ENCODE data around the gene UMAD1. TPM values are rescaled to one million over a fixed set of nuclear protein-coding genes. Genes with fewer than 3 reads are reported as not detected.

The UMAD1 gene
- 26.0 TPM for polyA plus RNA-seq

DNA sequence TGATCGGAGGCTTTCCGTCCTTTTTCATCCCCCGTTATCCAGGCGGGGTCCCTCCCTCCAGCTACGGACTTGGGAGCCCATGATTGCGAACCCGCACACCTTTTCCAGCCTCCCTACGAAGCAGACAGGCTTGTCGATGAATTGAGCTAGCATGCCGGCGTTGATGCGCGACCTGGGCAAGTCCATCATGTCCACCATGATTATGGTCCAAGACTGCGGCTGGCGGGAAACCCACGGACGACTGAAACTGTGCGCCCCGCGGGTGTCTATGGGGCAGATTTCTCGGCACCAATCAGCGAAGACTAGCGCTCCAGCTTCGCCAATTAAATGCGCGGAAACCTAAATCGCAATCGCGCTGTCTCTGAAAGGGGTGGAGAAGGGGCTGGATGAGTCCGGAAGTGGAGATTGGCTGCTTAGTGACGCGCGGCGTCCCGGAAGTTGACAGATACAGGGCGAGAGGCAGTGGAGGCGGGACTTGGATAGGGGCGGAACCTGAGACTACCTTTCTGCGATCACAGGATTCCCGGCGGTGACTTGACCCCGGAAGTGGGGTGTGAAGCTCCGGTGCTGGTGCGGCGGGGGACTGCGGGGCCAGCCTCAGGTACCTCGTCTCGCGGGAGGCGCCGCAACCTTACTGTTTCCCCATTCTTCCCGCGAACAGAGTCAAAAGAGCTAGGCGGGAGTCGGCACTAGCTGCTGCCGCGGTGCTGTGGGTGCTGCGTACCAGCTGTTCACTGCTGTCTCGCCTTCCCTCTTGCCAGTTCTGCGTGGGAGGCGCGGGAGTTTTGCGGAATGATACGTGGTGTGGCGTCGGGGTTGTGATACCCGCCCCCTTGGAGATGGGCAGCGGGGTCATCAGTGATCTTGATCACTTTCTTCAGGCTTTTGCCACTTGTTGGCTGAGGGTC, at the start of gene UMAD1:
TSS of gene UMAD1 (plus strand) at position 532 of the 908 bp plus-strand sequence. CDS start 32,620 bp downstream, outside the sequence.
- H3K4me3 Mint-ChIP-seq: peak within 1 kb of the TSS; percentile 86 to 98 (median 96)
- H3K36me3 Mint-ChIP-seq: peaks cover 10% of the 10 kb centered on the region
- H3K9me3 Mint-ChIP-seq: no peaks in the 10 kb centered on the region
- H3K27ac Mint-ChIP-seq: peak within 1 kb of the TSS; percentile 84 to 99 (median 99)
- H3K4me1 Mint-ChIP-seq: peaks cover 11 to 34% (median 19%) of the 10 kb centered on the region in 3 donors
- H3K27me3 Mint-ChIP-seq: no peaks in the 10 kb centered on the region

DNA sequence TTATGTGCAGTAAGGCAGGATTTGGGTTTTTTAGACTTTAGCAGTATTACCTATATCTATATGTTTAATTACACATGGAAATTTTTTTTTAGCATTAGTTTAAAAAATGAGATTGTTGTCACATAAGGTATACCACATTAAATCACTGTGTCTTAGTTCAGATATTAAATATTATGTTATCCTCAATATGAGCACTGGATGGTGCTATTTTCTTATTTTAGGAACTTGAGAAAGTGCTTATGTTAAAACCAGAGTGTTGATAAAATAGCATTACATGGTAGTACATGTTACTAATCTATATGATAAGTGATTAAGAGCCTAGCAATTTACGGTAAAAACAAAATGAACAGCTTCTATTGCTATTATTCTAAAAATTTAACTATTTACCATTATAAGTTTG, 45.1 kb upstream of the UMAD1 start:
- Mint-ChIP-seq H3K36me3 (peaks cover 5% of the 10 kb centered on the region), H3K4me1 (peaks cover 0 to 2% (median 0%) of the 10 kb centered on the region in 3 donors), H3K27ac (no peak overlapping the region)

DNA sequence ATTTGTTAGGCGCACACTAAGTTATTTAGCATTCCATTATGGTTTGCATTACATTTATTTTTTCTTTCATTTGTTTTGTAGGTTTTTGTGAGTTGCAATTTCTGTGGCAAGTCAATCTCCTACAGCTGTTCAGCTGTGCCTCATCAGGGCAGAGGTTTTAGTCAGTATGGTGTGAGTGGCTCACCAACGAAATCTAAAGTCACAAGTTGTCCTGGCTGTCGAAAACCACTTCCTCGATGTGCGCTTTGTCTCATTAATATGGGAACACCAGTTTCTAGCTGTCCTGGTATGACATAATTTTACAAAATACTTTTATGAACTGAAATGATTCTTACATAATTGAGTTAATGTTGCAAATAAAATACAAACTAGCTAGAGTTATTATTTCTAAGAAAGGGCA, 44.4 kb upstream of the UMAD1 start:
- H3K4me3 Mint-ChIP-seq: no peak overlapping the region
- H3K36me3 Mint-ChIP-seq: peaks cover 5% of the 10 kb centered on the region
- H3K27ac Mint-ChIP-seq: no peak overlapping the region
- H3K27me3 Mint-ChIP-seq: no peaks in the 10 kb centered on the region
- H3K9me3 Mint-ChIP-seq: no peaks in the 10 kb centered on the region
- H3K4me1 Mint-ChIP-seq: peaks cover 0 to 2% (median 0%) of the 10 kb centered on the region in 3 donors

More for the DNA sequence above, 45.1 kb upstream of the UMAD1 start:
- Mint-ChIP-seq H3K9me3 (no peaks in the 10 kb centered on the region), H3K4me3 (no peak overlapping the region), H3K27me3 (no peaks in the 10 kb centered on the region)

DNA sequence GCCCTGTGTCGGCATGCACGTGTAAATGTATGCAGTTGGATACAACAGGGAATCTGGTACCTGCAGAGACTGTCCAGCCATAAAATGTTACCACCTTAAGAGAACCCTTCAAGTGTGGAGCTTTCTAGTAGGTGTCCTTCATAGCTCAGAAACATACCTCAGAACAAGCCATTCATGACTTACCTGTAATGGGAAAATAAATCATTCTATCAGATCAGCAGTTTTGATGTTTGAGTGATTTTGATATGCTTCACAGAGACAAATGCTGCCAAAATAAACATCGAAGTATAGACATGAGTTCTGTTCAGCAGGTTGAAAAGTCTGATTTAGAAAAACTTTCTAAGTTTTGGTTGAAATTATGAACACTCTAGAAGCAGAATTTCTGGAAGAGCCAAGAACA, 33.5 kb upstream of the UMAD1 start:
- no peaks in the 10 kb centered on the region for H3K27me3 Mint-ChIP-seq
- H3K4me1 Mint-ChIP-seq: no peaks in the 10 kb centered on the region
- H3K9me3 Mint-ChIP-seq: no peaks in the 10 kb centered on the region
- H3K4me3 Mint-ChIP-seq: no peak overlapping the region
- no peak overlapping the region for H3K27ac Mint-ChIP-seq
- peaks cover 4% of the 10 kb centered on the region for H3K36me3 Mint-ChIP-seq

DNA sequence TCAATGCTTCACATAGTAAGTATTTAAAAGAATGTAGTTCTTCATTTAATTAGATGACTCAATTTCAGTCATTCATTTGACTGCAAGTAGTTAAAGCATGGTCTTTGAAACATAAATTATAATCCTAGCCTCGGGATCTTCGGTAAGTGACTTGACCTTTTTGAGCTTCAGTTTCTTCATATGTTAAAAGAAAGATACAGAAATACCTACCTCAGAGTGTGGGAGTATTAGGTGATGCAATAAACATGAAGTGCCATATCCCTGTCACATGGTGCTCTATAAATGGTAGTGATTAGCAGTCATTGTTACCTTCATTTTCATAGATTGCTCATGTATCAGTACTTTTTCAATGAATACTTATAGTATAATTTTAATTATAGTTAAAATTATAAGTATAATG, 31.2 kb upstream of the UMAD1 start:
- Mint-ChIP-seq H3K4me1 (peaks cover 0 to 3% (median 0%) of the 10 kb centered on the region in 3 donors), H3K4me3 (no peak overlapping the region), H3K27me3 (no peaks in the 10 kb centered on the region), H3K27ac (no peak overlapping the region), H3K9me3 (no peaks in the 10 kb centered on the region), H3K36me3 (peaks cover 4% of the 10 kb centered on the region)

DNA sequence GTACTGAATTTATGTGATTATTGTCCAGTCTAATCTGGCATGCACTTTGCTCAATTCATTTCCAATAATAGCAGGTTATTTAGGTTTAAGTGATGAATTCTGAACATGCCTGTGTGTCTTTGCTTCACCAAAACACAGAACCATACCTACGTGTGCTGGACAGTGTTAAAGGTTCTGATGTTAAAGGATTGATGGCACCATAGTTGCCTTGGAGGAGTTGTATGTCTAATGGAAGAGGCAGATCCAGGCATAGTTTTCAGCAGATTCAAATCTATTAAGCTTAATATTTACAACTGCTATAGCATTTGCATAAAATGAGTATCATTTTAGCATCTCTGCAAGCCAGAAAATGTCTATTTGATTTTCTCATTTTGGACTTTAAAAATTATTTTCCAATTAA, 28.0 kb upstream of the UMAD1 start:
- Mint-ChIP-seq H3K27ac (peak overlapping the region in 1 of 3 donors; percentile 36), H3K27me3 (no peaks in the 10 kb centered on the region), H3K36me3 (peaks cover 4% of the 10 kb centered on the region), H3K9me3 (no peaks in the 10 kb centered on the region), H3K4me3 (no peak overlapping the region), H3K4me1 (peaks cover 2 to 6% (median 6%) of the 10 kb centered on the region in 3 donors)

DNA sequence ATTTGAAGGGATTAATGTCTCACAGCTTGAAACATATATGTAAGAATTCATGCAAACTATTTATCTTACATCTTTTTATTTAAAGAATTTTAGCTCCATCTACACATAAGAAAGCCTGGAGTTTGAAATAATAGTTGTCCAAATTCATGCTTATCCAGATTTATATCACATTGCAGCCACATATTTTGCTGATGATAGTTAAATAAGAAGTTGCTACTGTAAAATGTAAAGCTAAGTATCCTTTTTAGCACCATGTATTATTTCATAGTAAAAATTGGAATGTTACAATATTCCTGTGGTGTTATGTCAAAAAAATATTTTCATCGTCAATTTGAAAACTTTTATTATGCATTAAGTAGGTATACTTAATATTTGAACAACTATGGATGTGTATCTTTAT, 27.3 kb upstream of the UMAD1 start:
- Mint-ChIP-seq H3K27ac (no peak overlapping the region), H3K36me3 (no peaks in the 10 kb centered on the region), H3K27me3 (no peaks in the 10 kb centered on the region), H3K4me1 (peaks cover 2 to 6% (median 6%) of the 10 kb centered on the region in 3 donors), H3K9me3 (no peaks in the 10 kb centered on the region), H3K4me3 (no peak overlapping the region)

DNA sequence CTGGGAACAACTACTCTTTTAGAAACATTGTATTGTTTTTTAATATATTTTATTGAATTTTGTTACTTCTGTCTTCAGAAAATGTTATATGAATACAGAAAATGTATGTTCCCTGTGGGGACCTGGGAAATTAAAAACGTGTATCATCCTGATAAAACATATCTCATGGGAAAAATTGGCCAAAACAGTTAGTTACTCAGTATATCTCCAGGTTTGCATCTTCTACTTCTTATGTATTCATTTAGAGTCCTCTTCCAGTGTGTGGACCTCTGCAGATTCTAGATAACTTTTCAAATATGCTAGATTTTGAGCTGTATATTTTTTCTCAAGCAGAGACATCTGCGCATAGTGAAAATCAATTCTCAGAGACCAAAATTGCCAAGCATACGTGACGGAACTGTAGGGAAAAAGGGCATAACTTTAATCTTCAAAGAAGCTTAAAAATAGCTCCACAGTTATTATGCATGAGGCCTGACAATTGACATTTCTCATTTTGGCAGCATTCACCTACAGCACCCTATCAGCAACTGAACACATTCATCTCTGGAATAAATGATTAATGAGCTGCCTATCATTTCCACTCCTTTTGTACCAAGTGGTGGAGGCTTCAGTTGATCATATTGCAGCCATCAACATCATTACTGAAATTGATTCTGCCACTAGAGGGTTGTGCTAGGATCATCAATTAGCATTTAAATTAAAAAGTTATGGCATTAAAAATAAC, 26.4 kb upstream of the UMAD1 start:
- no peaks in the 10 kb centered on the region for H3K36me3 Mint-ChIP-seq
- H3K4me1 Mint-ChIP-seq: peaks cover 2 to 6% (median 6%) of the 10 kb centered on the region in 3 donors
- H3K27ac Mint-ChIP-seq: peak overlapping the region in 1 of 3 donors; percentile 22
- H3K9me3 Mint-ChIP-seq: no peaks in the 10 kb centered on the region
- no peaks in the 10 kb centered on the region for H3K27me3 Mint-ChIP-seq
- no peak overlapping the region for H3K4me3 Mint-ChIP-seq

DNA sequence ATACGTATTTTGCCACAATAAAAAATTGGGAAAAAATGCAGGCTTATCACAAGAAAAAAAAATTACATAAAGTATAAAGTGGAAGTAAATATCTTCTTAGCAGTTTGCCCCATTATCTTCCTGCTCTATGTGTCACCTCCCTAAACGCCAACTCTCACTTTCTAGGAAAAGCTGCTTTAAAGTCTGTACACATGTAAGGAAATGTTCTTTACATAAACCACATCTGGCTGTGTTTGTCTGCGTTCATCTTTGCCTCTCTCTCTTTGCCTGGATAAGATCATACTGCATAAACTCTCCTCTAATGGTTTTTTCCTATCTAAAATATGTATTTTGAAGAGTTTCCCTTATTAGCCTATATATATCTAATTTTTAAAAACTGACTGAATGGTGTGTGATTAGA, 23.0 kb upstream of the UMAD1 start:
- H3K27ac Mint-ChIP-seq: no peak overlapping the region
- no peaks in the 10 kb centered on the region for H3K27me3 Mint-ChIP-seq
- no peaks in the 10 kb centered on the region for H3K36me3 Mint-ChIP-seq
- H3K9me3 Mint-ChIP-seq: no peaks in the 10 kb centered on the region
- no peak overlapping the region for H3K4me3 Mint-ChIP-seq
- H3K4me1 Mint-ChIP-seq: peaks cover 2 to 6% (median 6%) of the 10 kb centered on the region in 3 donors

DNA sequence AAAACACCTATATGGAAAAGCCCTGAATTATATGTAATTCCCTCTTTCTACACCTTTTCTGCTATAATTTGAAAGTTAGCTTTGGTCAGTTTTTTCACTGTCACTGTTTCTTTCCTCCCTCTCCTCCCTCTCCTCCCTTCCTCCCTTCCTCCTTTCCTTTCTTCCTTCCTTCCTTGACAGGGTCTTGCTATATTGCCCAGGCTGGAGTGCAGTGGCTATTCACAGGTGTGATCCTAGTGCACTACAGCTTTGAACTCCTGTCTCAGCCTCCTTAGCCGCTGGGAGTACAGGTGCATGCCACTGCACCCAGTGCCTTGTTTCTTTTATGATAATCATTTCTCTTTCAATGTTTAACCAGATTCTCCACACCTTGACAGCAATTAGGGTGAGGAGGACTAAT, 22.1 kb upstream of the UMAD1 start:
- H3K4me3 Mint-ChIP-seq: no peak overlapping the region
- peaks cover 2 to 6% (median 6%) of the 10 kb centered on the region in 3 donors for H3K4me1 Mint-ChIP-seq
- H3K27me3 Mint-ChIP-seq: no peaks in the 10 kb centered on the region
- no peak overlapping the region for H3K27ac Mint-ChIP-seq
- no peaks in the 10 kb centered on the region for H3K9me3 Mint-ChIP-seq
- H3K36me3 Mint-ChIP-seq: no peaks in the 10 kb centered on the region

DNA sequence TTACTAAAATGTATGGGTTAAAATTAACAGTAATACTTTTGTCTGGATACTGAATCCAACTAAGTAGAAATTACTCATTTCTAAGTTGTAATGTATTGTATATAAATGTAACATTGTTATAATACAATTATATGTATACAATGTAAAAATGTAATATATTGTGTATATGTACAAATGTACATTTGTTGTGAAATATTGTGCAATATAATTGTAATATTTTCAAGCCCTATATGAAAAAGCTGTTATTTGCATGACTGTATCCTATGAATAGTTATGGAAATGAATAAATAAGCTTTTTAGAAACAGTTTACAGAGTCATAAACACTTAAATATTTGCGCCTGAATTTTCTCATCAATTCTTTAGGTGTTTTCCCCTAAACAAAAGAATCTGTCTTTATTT, 20.3 kb upstream of the UMAD1 start:
- Mint-ChIP-seq H3K27me3 (no peaks in the 10 kb centered on the region), H3K4me1 (peaks cover 0 to 4% (median 1%) of the 10 kb centered on the region in 3 donors), H3K4me3 (no peak overlapping the region), H3K9me3 (no peaks in the 10 kb centered on the region), H3K36me3 (no peaks in the 10 kb centered on the region), H3K27ac (no peak overlapping the region)

DNA sequence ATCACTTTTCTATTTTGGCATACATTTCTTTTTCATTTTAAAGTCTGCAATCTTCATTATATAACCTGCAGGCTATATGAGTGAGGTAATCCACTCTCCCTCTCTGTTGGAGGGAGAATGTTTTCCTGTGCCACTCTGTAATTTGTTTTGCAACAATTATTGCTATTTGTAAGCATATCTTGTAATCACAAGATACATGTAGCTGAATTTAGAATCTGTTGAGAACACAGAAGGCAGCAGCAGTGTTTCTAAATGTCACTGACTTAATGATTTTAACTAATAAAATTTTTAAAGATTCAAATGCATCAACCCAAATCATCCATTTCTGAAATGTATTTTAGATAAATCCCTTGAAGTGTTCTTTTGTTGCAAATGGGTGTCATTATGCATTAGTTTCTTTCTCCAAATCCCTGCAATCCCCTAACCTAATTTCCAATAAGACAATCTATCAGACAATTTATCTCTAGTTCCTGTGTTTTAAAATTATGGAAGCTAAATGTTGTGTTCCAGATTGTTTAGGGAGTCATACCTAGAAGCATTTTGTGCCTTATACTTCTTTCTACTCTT, 19.8 kb upstream of the UMAD1 start:
- H3K4me1 Mint-ChIP-seq: no peaks in the 10 kb centered on the region
- H3K9me3 Mint-ChIP-seq: peaks cover 0 to 2% (median 0%) of the 10 kb centered on the region in 3 donors
- H3K27me3 Mint-ChIP-seq: no peaks in the 10 kb centered on the region
- no peak overlapping the region for H3K4me3 Mint-ChIP-seq
- peaks cover under 1% of the 10 kb centered on the region for H3K36me3 Mint-ChIP-seq
- no peak overlapping the region for H3K27ac Mint-ChIP-seq

DNA sequence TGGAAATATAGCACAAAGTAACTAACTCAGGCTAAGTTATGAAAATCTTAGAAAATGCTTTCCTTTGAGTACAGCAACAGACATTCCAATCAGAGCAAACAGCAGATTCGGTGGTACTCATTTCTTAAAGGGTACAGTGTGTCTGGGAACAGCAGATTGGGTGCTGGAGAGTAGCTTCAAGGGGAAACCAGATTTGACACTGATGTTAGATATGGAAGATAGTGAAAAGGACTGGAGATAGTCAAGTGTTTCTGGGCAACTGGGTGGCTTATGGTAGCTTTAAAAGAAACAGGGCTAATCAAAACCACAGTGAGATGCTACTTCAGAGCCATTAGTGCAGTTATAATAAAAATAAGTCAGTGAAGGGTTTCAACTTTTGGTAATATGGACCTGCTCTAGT, 12.1 kb upstream of the UMAD1 start:
- Mint-ChIP-seq H3K4me3 (no peak overlapping the region), H3K27ac (no peak overlapping the region), H3K9me3 (peaks cover 2 to 12% (median 4%) of the 10 kb centered on the region in 3 donors), H3K27me3 (no peaks in the 10 kb centered on the region), H3K4me1 (no peaks in the 10 kb centered on the region), H3K36me3 (peaks cover 8% of the 10 kb centered on the region)

DNA sequence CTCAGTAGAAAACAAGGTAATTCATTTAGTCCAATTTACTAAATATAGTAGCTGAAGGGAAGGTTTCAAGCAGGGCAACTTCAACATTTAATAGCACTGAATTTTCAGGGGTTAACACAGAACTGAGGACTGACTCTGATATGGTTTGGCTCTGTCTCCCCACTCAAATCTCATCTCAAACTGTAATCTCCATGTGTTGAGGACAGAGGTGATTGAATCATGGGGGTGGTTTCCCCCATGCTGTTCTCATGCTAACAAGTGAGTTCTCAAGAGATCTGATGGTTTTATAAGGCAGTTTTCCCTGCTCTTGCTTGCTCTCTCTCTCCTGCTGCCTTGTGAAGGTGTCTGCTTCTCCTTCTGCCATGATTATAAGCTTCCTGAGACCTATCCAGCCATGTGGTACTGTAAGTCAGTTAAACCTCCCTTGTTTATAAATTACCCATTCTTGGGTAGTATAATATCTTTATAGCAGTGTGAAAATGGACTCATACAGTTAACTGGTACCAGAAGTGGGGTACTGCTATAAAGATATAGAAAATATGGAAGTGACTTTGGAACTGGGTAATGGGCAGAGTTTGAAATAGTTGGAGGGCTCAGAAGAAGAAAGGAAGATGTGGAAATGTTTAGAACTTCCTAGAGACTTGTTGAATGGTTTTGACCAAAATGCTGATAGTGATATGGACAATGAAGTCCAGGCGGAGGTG, 9.8 kb upstream of the UMAD1 start:
- H3K27me3 Mint-ChIP-seq: no peaks in the 10 kb centered on the region
- H3K9me3 Mint-ChIP-seq: peaks cover 2 to 10% (median 4%) of the 10 kb centered on the region in 3 donors
- peaks cover 8% of the 10 kb centered on the region for H3K36me3 Mint-ChIP-seq
- H3K4me3 Mint-ChIP-seq: no peak overlapping the region
- H3K27ac Mint-ChIP-seq: no peak overlapping the region
- H3K4me1 Mint-ChIP-seq: no peaks in the 10 kb centered on the region

Measured in IgD-negative memory B cell (primary cell).